ENCODE data around the gene STK39.

The STK39 gene

GRCh38 chr2:168024459-168024858, 222.9 kb downstream of the STK39 start:
- ATAC-seq (ENCODE audit: insufficient read depth, low read depth) (no peak), DNase-seq (no peak)
- Histone ChIP-seq H3K4me1 (ENCODE audit: insufficient read depth, low read length) (no peaks in the 10 kb centered on the region), H3K79me2 (ENCODE audit: insufficient read depth, low read length) (no peaks in the 10 kb centered on the region), H3K9ac (ENCODE audit: low read depth, low read length) (no peak overlapping the region), H2AFZ (ENCODE audit: low read depth, low read length) (no peak overlapping the region), H3K4me2 (ENCODE audit: insufficient read depth, low read length) (no peak overlapping the region), H3K4me3 (ENCODE audit: low read depth in 1 of 2, low read length in 2 of 2) (no peak overlapping the region), H3K27ac (ENCODE audit: low read length) (no peak overlapping the region), H3K36me3 (ENCODE audit: insufficient read depth, low read length) (no peaks in the 10 kb centered on the region; the same call in 1 of the 2 replicates), H4K20me1 (ENCODE audit: insufficient read depth, low read length) (peaks cover 22% of the 10 kb centered on the region; the same call in 1 of the 2 replicates), H3K27me3 (ENCODE audit: insufficient read depth, low read length, poor library complexity) (no peaks in the 10 kb centered on the region), H3K9me3 (ENCODE audit: insufficient read depth, low read length, severe bottlenecking) (no peaks in the 10 kb centered on the region)
- no peak for TF ChIP-seq EZH2 (IDR thresholded peaks at IDR 0.05; ENCODE audit: borderline replicate concordance, low read depth, low read length, severe bottlenecking)
- TF ChIP-seq CTCF (IDR thresholded peaks at IDR 0.05; ENCODE audit: borderline replicate concordance, extremely low read depth, low read length, poor library complexity, severe bottlenecking) = no peak

GRCh38 chr2:168021800-168022587, 225.4 kb downstream of the STK39 start:
- no peaks in the 10 kb centered on the region for H3K27me3 ChIP-seq (ENCODE audit: insufficient read depth, low read length, poor library complexity)
- no peaks in the 10 kb centered on the region for H3K9me3 ChIP-seq (ENCODE audit: insufficient read depth, low read length, severe bottlenecking)
- H4K20me1 ChIP-seq (ENCODE audit: insufficient read depth, low read length) = peaks cover 29% of the 10 kb centered on the region; the same call in 1 of the 2 replicates
- no peaks in the 10 kb centered on the region for H3K79me2 ChIP-seq (ENCODE audit: insufficient read depth, low read length)
- no peak overlapping the region for H3K4me3 ChIP-seq (ENCODE audit: low read depth in 1 of 2, low read length in 2 of 2)
- H3K4me1 ChIP-seq (ENCODE audit: insufficient read depth, low read length) = no peaks in the 10 kb centered on the region
- ATAC-seq (ENCODE audit: insufficient read depth, low read depth) (no peak), DNase-seq (no peak)
- H2AFZ ChIP-seq (ENCODE audit: low read depth, low read length) = no peak overlapping the region
- H3K36me3 ChIP-seq (ENCODE audit: insufficient read depth, low read length) = no peaks in the 10 kb centered on the region; the same call in 1 of the 2 replicates
- TF ChIP-seq CTCF (IDR thresholded peaks at IDR 0.05; ENCODE audit: borderline replicate concordance, extremely low read depth, low read length, poor library complexity, severe bottlenecking) = no peak
- no peak for TF ChIP-seq EZH2 (IDR thresholded peaks at IDR 0.05; ENCODE audit: borderline replicate concordance, low read depth, low read length, severe bottlenecking)
- H3K9ac ChIP-seq (ENCODE audit: low read depth, low read length) = no peak overlapping the region
- H3K27ac ChIP-seq (ENCODE audit: low read length) = no peak overlapping the region
- no peak overlapping the region for H3K4me2 ChIP-seq (ENCODE audit: insufficient read depth, low read length)

- H3K36me3 ChIP-seq (ENCODE audit: insufficient read depth, low read length) = 0 out of 2 replicates have a peak, but pooled peaks cover 11% of the 10 kb centered on the region
- no peak overlapping the region for H3K9ac ChIP-seq (ENCODE audit: low read depth, low read length)
- peaks cover 21% of the 10 kb centered on the region for H3K4me1 ChIP-seq (ENCODE audit: insufficient read depth, low read length)
- no peak overlapping the region for H3K27ac ChIP-seq (ENCODE audit: low read length)
- TF ChIP-seq EZH2 (IDR thresholded peaks at IDR 0.05; ENCODE audit: borderline replicate concordance, low read depth, low read length, severe bottlenecking) = no peak
- no peak for TF ChIP-seq CTCF (IDR thresholded peaks at IDR 0.05; ENCODE audit: borderline replicate concordance, extremely low read depth, low read length, poor library complexity, severe bottlenecking)
- no peak overlapping the region for H3K4me2 ChIP-seq (ENCODE audit: insufficient read depth, low read length)
- H3K79me2 ChIP-seq (ENCODE audit: insufficient read depth, low read length) = no peaks in the 10 kb centered on the region
- no peak for ATAC-seq (ENCODE audit: insufficient read depth, low read depth)
- no peak overlapping the region for H2AFZ ChIP-seq (ENCODE audit: low read depth, low read length)
- DNase-seq = no peak
- no peaks in the 10 kb centered on the region for H3K9me3 ChIP-seq (ENCODE audit: insufficient read depth, low read length, severe bottlenecking)
- no peaks in the 10 kb centered on the region for H3K27me3 ChIP-seq (ENCODE audit: insufficient read depth, low read length, poor library complexity)
- H4K20me1 ChIP-seq (ENCODE audit: insufficient read depth, low read length) = peaks cover 46% of the 10 kb centered on the region
- no peak overlapping the region for H3K4me3 ChIP-seq (ENCODE audit: low read depth in 1 of 2, low read length in 2 of 2)
These were observed 232.0 kb downstream of the STK39 start for GRCh38 chr2:168015274-168015953.
